Adrenal gland (tissue), 5 donors: ENCODE results near the gene GALNT7.

Source experiments
- CTCF ChIP-seq, 6 experiments: fragments of 450-650 bp in 4 of 6; fragments of 200-600 bp in 2 of 6; sonication (generic) in 1 of 6; IDR thresholded peaks; 1 replicate in 5 of 6; 2 replicates in 1 of 6; pipeline versions ENCODE4 v1.5.1 to v1.8.0; 2016 to 2021; ENCODE audit warnings: antibody characterized with exemption in 6 of 6, mild to moderate bottlenecking in 2 of 6, moderate library complexity in 1 of 6
- POLR2A ChIP-seq, 2 donors: fragments of 450-650 bp; IDR thresholded peaks; one replicate each; pipeline ENCODE4 v1.6.1; 2017; ENCODE audit warnings: antibody characterized with exemption in 2 of 2, mild to moderate bottlenecking in 2 of 2, moderate library complexity in 1 of 2
- donor health status: DM: no; HTN: no; CAD: no.

DNA sequence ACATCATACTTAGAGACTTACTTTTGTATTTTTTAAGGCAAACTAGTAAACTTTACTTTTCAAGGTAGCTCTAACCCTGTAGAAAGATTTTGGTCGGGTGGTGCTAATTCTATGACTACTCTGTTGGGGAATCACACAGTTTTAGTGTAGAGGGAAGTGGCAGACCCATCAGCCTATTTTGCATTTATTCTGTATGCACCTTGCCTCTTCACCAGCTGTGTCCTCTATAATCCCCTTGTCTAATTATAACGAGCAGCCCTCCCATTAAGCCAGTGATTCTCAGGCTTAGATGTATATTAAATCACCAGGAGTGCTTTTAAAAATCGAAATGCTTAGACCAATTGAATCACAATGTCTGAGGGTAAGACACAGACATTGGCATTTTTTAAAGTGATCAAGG is 78.1 kb downstream of the GALNT7 start:
- no peak for TF ChIP-seq CTCF (IDR thresholded peaks at IDR 0.05)
- TF ChIP-seq POLR2A (IDR thresholded peaks at IDR 0.05) = no peak
